OCI-LY3 (cell line): ENCODE results near the gene PTRH1.
A peak's percentile ranks its signal among the peaks of the same experiment; 100 is the strongest.

Experiments used
- H2AFZ ChIP-seq: fragments of 200-600, 300-600 bp; shearing (Covaris generic); 2 replicates; pipeline ENCODE4 v1.6.0; 2014; ENCODE audit warnings: antibody characterized with exemption, low read depth, low read length
- H3K27ac ChIP-seq: fragments of 200-600, 300-600 bp; sonication (generic); 2 replicates; pipeline ENCODE4 v1.5.1; 2014; ENCODE audit warnings: mild to moderate bottlenecking, low read length, moderate library complexity, mixed read lengths
- H3K27me3 ChIP-seq: fragments of 200-600, 300-600 bp; sonication (generic); 2 replicates; pipeline ENCODE4 v1.6.1; 2014; ENCODE audit warnings: low read depth, low read length, mixed read lengths
- H3K36me3 ChIP-seq: fragments of 200-600, 300-600 bp; sonication (generic); replicated peaks from 2 replicates; pipeline ENCODE3; 2014; ENCODE audit warnings: low read depth, low read length, mixed read lengths
- H3K4me1 ChIP-seq: fragments of 300-600, 200-600 bp; sonication (generic); 2 replicates; pipeline ENCODE4 v1.6.1; 2014; ENCODE audit warnings: low read length, mixed read lengths
- H3K4me2 ChIP-seq: fragments of 200-600, 300-600 bp; sonication (generic); 2 replicates; pipeline ENCODE4 v1.6.1; 2014; ENCODE audit warnings: low read length, mixed read lengths
- H3K4me3 ChIP-seq: fragments of 300-600, 200-600 bp; sonication (generic); 2 replicates; pipeline ENCODE4 v1.5.1; 2014; ENCODE audit warnings: antibody characterized with exemption, mild to moderate bottlenecking, low read length, moderate library complexity
- H3K79me2 ChIP-seq: fragments of 300-600, 200-600 bp; shearing (Covaris generic); 2 replicates; pipeline ENCODE4 v1.6.1; 2014; ENCODE audit warnings: mild to moderate bottlenecking, low read length, mixed read lengths
- H3K9ac ChIP-seq: fragments of 300-600, 200-600 bp; shearing (Covaris generic); 2 replicates; pipeline ENCODE4 v1.6.0; 2014; ENCODE audit warnings: mild to moderate bottlenecking, low read length, moderate library complexity
- H3K9me3 ChIP-seq: fragments of 200-600, 300-600 bp; shearing (Covaris generic); 2 replicates; pipeline ENCODE4 v1.6.1; 2014; ENCODE audit warnings: low read length, mixed read lengths; ENCODE audit not compliant: insufficient read depth
- H4K20me1 ChIP-seq: fragments of 200-600, 300-600 bp; sonication (generic); 2 replicates; pipeline ENCODE4 v1.6.1; 2016; ENCODE audit warnings: low read length, mixed read lengths; ENCODE audit not compliant: insufficient read depth
- EZH2phosphoT487 ChIP-seq: fragments of 200-600 bp; shearing (Covaris generic); IDR thresholded peaks from 2 replicates; pipeline ENCODE4 v1.6.1; 2018; ENCODE audit warnings: antibody characterized with exemption, mixed run types, low read depth
- TF ChIP-seq, protein P1 (sequence below): fragments of 200-600, 300-600 bp; sonication (generic); IDR thresholded peaks from 2 replicates; pipeline ENCODE4 v1.5.1; 2014; ENCODE audit warnings: antibody characterized with exemption, low read length, low read depth

PTRH1 gene

DNA sequence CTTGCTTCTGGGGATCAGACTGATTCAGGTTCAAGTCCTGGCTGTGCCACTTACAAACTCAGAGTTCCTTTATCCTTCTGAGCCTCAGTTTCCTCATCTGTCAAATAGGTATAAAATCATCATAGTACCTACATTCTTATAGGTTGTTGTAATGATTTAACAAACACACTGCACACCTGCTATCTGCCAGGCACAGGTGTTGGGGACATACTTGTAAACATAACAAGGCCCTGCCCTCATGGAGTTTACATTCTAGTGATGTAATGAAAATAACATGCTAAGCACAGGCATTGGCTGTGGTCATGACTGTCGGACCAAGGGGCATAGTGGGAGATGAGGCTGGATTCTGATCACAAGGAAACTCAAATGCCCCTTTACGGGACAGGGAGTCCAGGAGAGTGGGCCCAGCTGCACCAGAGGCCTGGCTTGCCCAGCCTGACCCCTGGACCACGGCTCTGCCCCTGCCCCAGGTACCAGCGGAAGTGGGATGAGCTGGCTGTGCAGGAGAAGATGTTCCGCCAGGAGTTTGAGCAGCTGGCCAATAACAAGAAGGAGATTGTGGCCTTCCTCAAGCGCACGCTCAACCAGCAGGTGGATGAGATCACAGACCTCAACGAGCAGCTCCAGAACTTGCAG is 6.4 kb downstream of the PTRH1 start:
- H4K20me1 ChIP-seq = no peaks in the 10 kb centered on the region; the same call in 1 of the 2 replicates
- no peak overlapping the region for H2AFZ ChIP-seq
- no peak overlapping the region for H3K4me3 ChIP-seq
- no peaks in the 10 kb centered on the region for H3K9me3 ChIP-seq
- H3K27ac ChIP-seq = no peak overlapping the region
- H3K9ac ChIP-seq = no peak overlapping the region
- H3K4me1 ChIP-seq = no peaks in the 10 kb centered on the region
- H3K4me2 ChIP-seq = no peak overlapping the region
- no peaks in the 10 kb centered on the region for H3K79me2 ChIP-seq
- no peaks in the 10 kb centered on the region for H3K36me3 ChIP-seq
- TF ChIP-seq, protein P1, sequence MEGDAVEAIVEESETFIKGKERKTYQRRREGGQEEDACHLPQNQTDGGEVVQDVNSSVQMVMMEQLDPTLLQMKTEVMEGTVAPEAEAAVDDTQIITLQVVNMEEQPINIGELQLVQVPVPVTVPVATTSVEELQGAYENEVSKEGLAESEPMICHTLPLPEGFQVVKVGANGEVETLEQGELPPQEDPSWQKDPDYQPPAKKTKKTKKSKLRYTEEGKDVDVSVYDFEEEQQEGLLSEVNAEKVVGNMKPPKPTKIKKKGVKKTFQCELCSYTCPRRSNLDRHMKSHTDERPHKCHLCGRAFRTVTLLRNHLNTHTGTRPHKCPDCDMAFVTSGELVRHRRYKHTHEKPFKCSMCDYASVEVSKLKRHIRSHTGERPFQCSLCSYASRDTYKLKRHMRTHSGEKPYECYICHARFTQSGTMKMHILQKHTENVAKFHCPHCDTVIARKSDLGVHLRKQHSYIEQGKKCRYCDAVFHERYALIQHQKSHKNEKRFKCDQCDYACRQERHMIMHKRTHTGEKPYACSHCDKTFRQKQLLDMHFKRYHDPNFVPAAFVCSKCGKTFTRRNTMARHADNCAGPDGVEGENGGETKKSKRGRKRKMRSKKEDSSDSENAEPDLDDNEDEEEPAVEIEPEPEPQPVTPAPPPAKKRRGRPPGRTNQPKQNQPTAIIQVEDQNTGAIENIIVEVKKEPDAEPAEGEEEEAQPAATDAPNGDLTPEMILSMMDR = no peak
- TF ChIP-seq EZH2phosphoT487 = no peak
- H3K27me3 ChIP-seq = no peaks in the 10 kb centered on the region

DNA sequence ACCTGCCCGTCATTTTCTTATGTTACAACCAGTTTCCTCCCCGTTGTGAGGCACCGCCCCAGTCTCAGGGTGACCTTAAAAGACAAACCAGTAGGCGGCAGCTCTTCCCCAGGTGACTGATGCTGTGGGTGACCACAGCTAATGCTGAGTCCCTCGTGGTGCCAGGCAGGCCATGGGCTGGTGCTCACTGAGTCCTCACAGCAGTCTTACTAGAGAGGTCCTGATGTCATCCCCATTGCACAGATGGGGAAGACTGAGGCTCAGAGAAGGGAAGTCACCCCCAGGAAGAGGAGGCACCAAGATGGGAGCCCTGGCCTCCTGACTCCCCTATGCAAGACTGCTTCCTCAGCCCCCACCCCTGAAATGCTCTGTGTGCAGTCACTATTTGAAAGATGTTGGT is 7.7 kb downstream of the PTRH1 start:
- Histone ChIP-seq H3K9ac (no peak overlapping the region), H3K4me2 (no peak overlapping the region), H3K36me3 (no peaks in the 10 kb centered on the region), H3K9me3 (no peaks in the 10 kb centered on the region), H3K27ac (no peak overlapping the region), H3K4me3 (no peak overlapping the region), H3K27me3 (no peaks in the 10 kb centered on the region), H2AFZ (no peak overlapping the region), H4K20me1 (no peaks in the 10 kb centered on the region), H3K4me1 (no peaks in the 10 kb centered on the region), H3K79me2 (no peaks in the 10 kb centered on the region)
- no peak for TF ChIP-seq EZH2phosphoT487
- TF ChIP-seq, protein P1 = peak; percentile 42

DNA sequence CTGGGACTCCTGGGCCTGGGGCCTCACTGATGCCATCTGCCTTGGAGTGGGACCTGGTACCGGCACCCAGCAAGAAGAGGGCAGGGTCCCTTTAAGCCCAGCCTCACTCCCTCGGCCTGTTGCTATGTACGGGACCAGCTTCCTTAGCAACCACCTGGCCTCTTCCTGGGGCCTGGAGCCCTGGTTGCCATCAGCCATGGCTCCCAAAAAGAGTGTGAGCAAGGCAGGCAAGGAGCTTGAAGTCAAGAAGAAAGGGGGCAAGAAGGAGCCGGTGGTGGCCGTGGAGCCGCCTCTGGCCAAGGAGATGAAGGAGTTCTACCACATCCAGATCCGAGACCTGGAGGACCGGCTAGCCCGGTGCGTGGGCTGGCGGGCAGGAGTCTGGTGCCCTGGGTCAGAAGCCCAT is 8.6 kb downstream of the PTRH1 start, which contains the start of gene CFAP157:
Gene CFAP157 (plus strand): TSS at position 153 of the 406 bp plus-strand sequence. CDS start 44 bp downstream, at position 197.
- no peaks in the 10 kb centered on the region for H3K4me1 ChIP-seq
- H4K20me1 ChIP-seq = no peaks in the 10 kb centered on the region
- TF ChIP-seq, protein P1 = no peak
- TF ChIP-seq EZH2phosphoT487 = no peak
- H3K79me2 ChIP-seq = no peaks in the 10 kb centered on the region
- H3K27me3 ChIP-seq = no peaks in the 10 kb centered on the region
- no peak within 1 kb of the TSS for H3K9ac ChIP-seq
- H3K36me3 ChIP-seq = no peaks in the 10 kb centered on the region
- H3K27ac ChIP-seq = no peak within 1 kb of the TSS
- H3K4me2 ChIP-seq = 0 out of 2 replicates have a peak within 1 kb of the TSS, but pooled peaks have one; percentile 12
- H3K9me3 ChIP-seq = no peaks in the 10 kb centered on the region
- H3K4me3 ChIP-seq = no peak within 1 kb of the TSS
- no peak within 1 kb of the TSS for H2AFZ ChIP-seq

DNA sequence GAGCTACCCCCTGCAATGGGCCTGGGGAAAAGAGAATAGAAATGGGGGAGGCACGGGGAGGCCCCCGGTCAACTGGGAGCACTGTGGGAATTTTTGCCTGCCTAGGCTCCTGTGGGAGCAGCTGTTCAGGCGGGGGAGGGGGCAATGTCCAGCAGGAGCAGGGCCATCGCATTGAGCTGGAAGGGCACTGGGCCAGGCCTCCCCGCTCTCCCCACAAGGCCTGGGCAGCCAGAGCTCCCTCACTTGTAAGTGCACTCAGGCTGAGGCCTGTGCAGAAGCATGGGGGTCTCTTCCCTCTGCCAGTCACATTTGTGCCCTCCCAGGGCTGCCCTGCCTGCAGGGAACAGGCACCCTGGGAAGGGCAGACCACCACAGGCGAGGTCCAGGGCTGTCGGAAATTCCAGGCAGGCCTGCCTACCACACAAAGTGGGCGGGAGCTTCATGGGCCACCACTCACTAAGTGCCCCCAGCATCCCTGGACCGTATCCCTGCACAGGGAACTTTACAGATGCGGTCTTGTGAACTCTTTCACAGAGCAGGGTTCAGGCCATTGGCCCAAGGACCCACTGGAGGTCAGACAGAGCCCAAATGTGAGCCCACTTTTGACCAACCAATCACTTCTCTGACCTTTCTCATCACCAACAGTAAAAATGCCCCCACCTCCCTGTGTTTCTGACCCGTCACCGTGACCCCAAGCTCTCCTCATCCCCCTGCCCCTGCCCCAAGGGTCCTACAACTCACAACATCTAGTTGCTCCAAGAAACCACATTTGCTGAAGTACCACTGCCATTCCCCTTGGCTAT is 9.7 kb downstream of the PTRH1 start:
- Histone ChIP-seq H3K9ac (no peak overlapping the region), H3K36me3 (no peaks in the 10 kb centered on the region), H3K9me3 (no peaks in the 10 kb centered on the region), H3K4me3 (no peak overlapping the region), H3K27me3 (no peaks in the 10 kb centered on the region), H3K4me2 (no peak overlapping the region), H4K20me1 (no peaks in the 10 kb centered on the region), H2AFZ (no peak overlapping the region), H3K27ac (no peak overlapping the region), H3K4me1 (no peaks in the 10 kb centered on the region), H3K79me2 (no peaks in the 10 kb centered on the region)
- TF ChIP-seq, protein P1 = no peak
- TF ChIP-seq EZH2phosphoT487 = no peak
